GM21447 (cell line): Measurements from ENCODE around the gene SYNGAP1.
"Not testable (repeated sequence)": the region's sequence is repeated elsewhere in the genome, so short reads cannot be mapped to it uniquely, and the experiment has no call there.

Experiments
- ATAC-seq: cut with Tn5 transposase; IDR thresholded peaks from one replicate; pipeline ENCODE4 v1.9.1; 2021; ENCODE audit not compliant: unreplicated experiment

The SYNGAP1 gene

GRCh38 chr6:33419580-33420490 lies at the start of gene SYNGAP1:
Gene SYNGAP1 (plus strand): TSS chr6:33420065. CDS start chr6:33420265, 200 bp downstream.
- no peak for ATAC-seq

- not testable (repeated sequence) for ATAC-seq
Measured at GRCh38 chr6:33371901-33372300, 48.0 kb upstream of the SYNGAP1 start.

GRCh38 chr6:33372526-33373123 lies 47.2 kb upstream of the SYNGAP1 start:
- ATAC-seq: no peak

GRCh38 chr6:33373960-33374910 lies 45.6 kb upstream of the SYNGAP1 start:
- ATAC-seq: no peak

GRCh38 chr6:33375143-33375671 lies 44.7 kb upstream of the SYNGAP1 start:
- no peak for ATAC-seq

- ATAC-seq: no peak
Measured at GRCh38 chr6:33377171-33377570, 42.7 kb upstream of the SYNGAP1 start.

- not testable (repeated sequence) for ATAC-seq
Measured at GRCh38 chr6:33379184-33379583, 40.7 kb upstream of the SYNGAP1 start.

GRCh38 chr6:33380272-33380981 lies 39.4 kb upstream of the SYNGAP1 start:
- ATAC-seq: no peak

GRCh38 chr6:33383427-33384185 lies 36.3 kb upstream of the SYNGAP1 start:
- ATAC-seq: no peak

- no peak for ATAC-seq
Measured at GRCh38 chr6:33384581-33385020, 35.3 kb upstream of the SYNGAP1 start.

- ATAC-seq: no peak
Measured at GRCh38 chr6:33390173-33390572, 29.7 kb upstream of the SYNGAP1 start.

- ATAC-seq: no peak
Measured at GRCh38 chr6:33390767-33391277, 29.0 kb upstream of the SYNGAP1 start.

- peak; percentile 84 for ATAC-seq
Measured at GRCh38 chr6:33391278-33391921, 28.5 kb upstream of the SYNGAP1 start, which contains the start of gene KIFC1. Gene KIFC1 (plus strand): TSS chr6:33391823. CDS start chr6:33391986, 163 bp downstream.

GRCh38 chr6:33391922-33392594 lies 27.8 kb upstream of the SYNGAP1 start:
- ATAC-seq: peak; percentile 6

- ATAC-seq: no peak
Measured at GRCh38 chr6:33392595-33392948, 27.3 kb upstream of the SYNGAP1 start.

- ATAC-seq: no peak
Measured at GRCh38 chr6:33392979-33393378, 26.9 kb upstream of the SYNGAP1 start.

- ATAC-seq: no peak
Measured at GRCh38 chr6:33397541-33397940, 22.3 kb upstream of the SYNGAP1 start.

GRCh38 chr6:33398601-33399000 lies 21.3 kb upstream of the SYNGAP1 start:
- ATAC-seq: not testable (repeated sequence)
